HG03097 (cell line): ENCODE data around the gene PDGFRB.

Source experiments
- ATAC-seq: cut with Tn5 transposase; IDR thresholded peaks from one replicate; pipeline ENCODE4 v1.9.1; 2021; ENCODE audit not compliant: unreplicated experiment, low FRiP score

PDGFRB gene

GRCh38 chr5:150133581-150134197 is 22.0 kb downstream of the PDGFRB start:
- ATAC-seq = no peak

GRCh38 chr5:150132740-150133139 is 22.9 kb downstream of the PDGFRB start:
- no peak for ATAC-seq

GRCh38 chr5:150131978-150132694 is 23.5 kb downstream of the PDGFRB start:
- ATAC-seq = no peak

- ATAC-seq = no peak
These were observed 24.2 kb downstream of the PDGFRB start for GRCh38 chr5:150131461-150131860.

GRCh38 chr5:150130493-150130922 is 25.1 kb downstream of the PDGFRB start:
- no peak for ATAC-seq

GRCh38 chr5:150129813-150130492 is 25.7 kb downstream of the PDGFRB start:
- no peak for ATAC-seq

- no peak for ATAC-seq
These were observed 26.2 kb downstream of the PDGFRB start for GRCh38 chr5:150129454-150129812.

GRCh38 chr5:150126921-150127265 is 28.8 kb downstream of the PDGFRB start:
- no peak for ATAC-seq

- ATAC-seq = no peak
These were observed 29.3 kb downstream of the PDGFRB start for GRCh38 chr5:150126199-150126920.

GRCh38 chr5:150125334-150125733 is 30.3 kb downstream of the PDGFRB start:
- ATAC-seq = no peak

GRCh38 chr5:150124596-150124995 is 31.0 kb downstream of the PDGFRB start:
- ATAC-seq = no peak

- no peak for ATAC-seq
These were observed 31.5 kb downstream of the PDGFRB start for GRCh38 chr5:150124111-150124557.

- no peak for ATAC-seq
These were observed 32.1 kb downstream of the PDGFRB start for GRCh38 chr5:150123542-150123941.

- no peak for ATAC-seq
These were observed 32.8 kb downstream of the PDGFRB start for GRCh38 chr5:150122536-150123481.

- ATAC-seq = no peak
These were observed 33.5 kb downstream of the PDGFRB start for GRCh38 chr5:150122158-150122510.

- ATAC-seq = no peak
These were observed 34.0 kb downstream of the PDGFRB start for GRCh38 chr5:150121448-150122157.

GRCh38 chr5:150120617-150121447 is 34.8 kb downstream of the PDGFRB start:
- no peak for ATAC-seq

- no peak for ATAC-seq
These were observed 35.6 kb downstream of the PDGFRB start for GRCh38 chr5:150120062-150120441.
